Transverse colon (tissue), 4 donors: ENCODE results near the gene STX7. TPM values are rescaled to one million over a fixed set of nuclear protein-coding genes. Genes with fewer than 3 reads are reported as not detected.

Experiments
- DNase-seq: peaks from one replicate; pipeline ENCODE4 v3.0.0-alpha.2; 2019
- H3K27ac ChIP-seq, 4 donors: fragments of 200-600 bp; sonication (generic); 2 replicates each; pipeline ENCODE4 v1.5.1; 2016 to 2018; ENCODE audit warnings: inconsistent platforms in 4 of 4
- H3K27me3 ChIP-seq: fragments of 200-600 bp; sonication (generic); 2 replicates; pipeline ENCODE4 v1.5.1; 2017; ENCODE audit warnings: inconsistent platforms
- H3K36me3 ChIP-seq, 4 donors: fragments of 200-600 bp; sonication (generic); 2 replicates each; pipeline ENCODE4 v1.5.1; 2017 to 2019; ENCODE audit warnings: inconsistent platforms in 4 of 4
- H3K4me1 ChIP-seq, 4 donors: fragments of 200-600 bp; sonication (generic); 2 replicates each; pipeline ENCODE4 v1.5.1; 2017 to 2020; ENCODE audit warnings: inconsistent platforms in 4 of 4
- H3K4me3 ChIP-seq, 4 donors: fragments of 200-600 bp; sonication (generic); 1 replicate in 1 of 4; 2 replicates in 3 of 4; pipeline versions ENCODE4 v1.5.1 to v1.6.1; 2017 to 2019; ENCODE audit warnings: inconsistent platforms in 4 of 4
- H3K9me3 ChIP-seq, 2 donors: fragments of 200-600 bp; sonication (generic); 2 replicates each; pipeline ENCODE4 v1.5.1; 2017 to 2019; ENCODE audit warnings: inconsistent platforms in 2 of 2
- CTCF ChIP-seq, 5 experiments: fragments of 200-600 bp in 3 of 5; fragments of 450-650 bp in 2 of 5; sonication (generic) in 3 of 5; IDR thresholded peaks; 1 replicate in 2 of 5; 2 replicates in 3 of 5; pipeline ENCODE4 v1.5.1; 2016 to 2017; ENCODE audit warnings: antibody characterized with exemption in 5 of 5, inconsistent platforms in 3 of 5, mild to moderate bottlenecking in 2 of 5, moderate library complexity in 1 of 5
- EP300 ChIP-seq: sonication (generic); formaldehyde crosslinking; IDR thresholded peaks from one replicate; pipeline ENCODE4 v1.6.1; 2017; ENCODE audit warnings: antibody characterized with exemption, low read depth
- POLR2A ChIP-seq: fragments of 450-650 bp; IDR thresholded peaks from one replicate; pipeline ENCODE4 v1.6.1; 2016; ENCODE audit warnings: antibody characterized with exemption, mild to moderate bottlenecking, moderate library complexity
- POLR2AphosphoS5 ChIP-seq, 3 donors: sonication (generic); formaldehyde crosslinking; IDR thresholded peaks; one replicate each; pipeline ENCODE4 v1.6.1; 2016; ENCODE audit warnings: antibody characterized with exemption in 3 of 3
- WGBS, 2 donors: methylation state at CpG; one replicate each; pipeline ENCODE4 v1.1.5; 2018; ENCODE audit warnings: low coverage in 1 of 2; 5-methylcytosine and 5-hydroxymethylcytosine counted together
- in situ Hi-C, 4 donors: fragments of 200-750 bp; cut with MboI; loops; one replicate each; pipeline versions ENCODE4 v1.15.0 to v1.15.1; 2017; ENCODE audit warnings: low sequenced_read_pairs in 3 of 4, low pct_ligation_motif_present in 1 of 4, low pct_unique_long_range_greater_than_20kb in 1 of 4
- intact Hi-C: fragments of 100-400 bp; cut with DNase I; formaldehyde crosslinking; loops from one replicate; pipeline ENCODE4 v1.15.1; 2023; ENCODE audit warnings: low total_unique reads
- total RNA-seq, 4 donors: library from RNA; depleted of rRNA; stranded (reverse); fragments of >200 nt; gene quantifications; one replicate each; pipeline ENCODE4 v1.1.0, GENCODE V29; 2016

STX7 gene
- total RNA-seq, 4 donors from 2014 or later = 9.0 to 50.9 (median 40.8) TPM

DNA sequence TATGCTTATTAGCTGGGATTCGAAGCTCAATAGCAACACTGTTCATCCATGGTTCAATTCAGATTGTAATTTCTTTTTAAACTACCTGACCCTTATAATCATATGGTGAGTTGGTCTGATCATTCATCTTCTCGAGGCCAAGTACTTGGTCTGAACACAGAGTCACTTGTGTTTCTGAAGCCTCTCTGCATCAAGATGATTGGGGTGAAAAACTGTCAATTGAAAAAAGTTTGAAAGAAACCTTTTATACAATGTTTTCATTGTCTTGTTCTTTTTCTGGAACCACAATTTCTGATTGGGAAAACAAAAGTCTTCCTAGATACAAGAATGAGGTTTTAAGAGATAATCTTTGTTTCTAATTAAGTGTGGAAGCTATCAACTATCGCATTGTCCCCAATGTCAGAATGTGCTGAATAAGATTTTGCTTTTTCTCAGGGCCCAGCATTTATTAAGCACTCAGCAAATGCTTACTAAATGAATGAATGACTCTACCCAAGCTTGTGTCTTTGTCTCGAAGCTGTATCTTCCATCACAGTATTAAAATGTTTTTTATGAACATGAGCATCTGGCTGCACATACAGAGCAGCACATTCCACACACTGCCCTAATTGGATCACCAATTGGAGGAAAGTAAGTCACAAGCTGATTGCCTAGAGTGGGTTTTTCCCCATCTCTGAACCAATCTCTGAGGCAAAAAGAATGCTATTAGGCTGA is 66.6 kb downstream of the STX7 start:
- Histone ChIP-seq H3K9me3 (peaks cover 9 to 16% of the 10 kb centered on the region in 2 donors), H3K4me1 (no peaks in the 10 kb centered on the region), H3K4me3 (no peak overlapping the region), H3K27me3 (no peaks in the 10 kb centered on the region), H3K27ac (no peak overlapping the region), H3K36me3 (peaks cover 0 to 7% (median 3%) of the 10 kb centered on the region in 4 donors)
- in situ Hi-C loops (no loop called here), intact Hi-C loops (no loop called here)
- no peak for TF ChIP-seq POLR2A
- TF ChIP-seq EP300 = no peak
- TF ChIP-seq POLR2AphosphoS5 (IDR thresholded peaks at IDR 0.05) = no peak
- no peak for TF ChIP-seq CTCF (IDR thresholded peaks at IDR 0.05)
- no peak for DNase-seq
- WGBS, 2 donors = 75 to 89% methylated on average over 3 to 4 of the region's 4 CpGs

DNA sequence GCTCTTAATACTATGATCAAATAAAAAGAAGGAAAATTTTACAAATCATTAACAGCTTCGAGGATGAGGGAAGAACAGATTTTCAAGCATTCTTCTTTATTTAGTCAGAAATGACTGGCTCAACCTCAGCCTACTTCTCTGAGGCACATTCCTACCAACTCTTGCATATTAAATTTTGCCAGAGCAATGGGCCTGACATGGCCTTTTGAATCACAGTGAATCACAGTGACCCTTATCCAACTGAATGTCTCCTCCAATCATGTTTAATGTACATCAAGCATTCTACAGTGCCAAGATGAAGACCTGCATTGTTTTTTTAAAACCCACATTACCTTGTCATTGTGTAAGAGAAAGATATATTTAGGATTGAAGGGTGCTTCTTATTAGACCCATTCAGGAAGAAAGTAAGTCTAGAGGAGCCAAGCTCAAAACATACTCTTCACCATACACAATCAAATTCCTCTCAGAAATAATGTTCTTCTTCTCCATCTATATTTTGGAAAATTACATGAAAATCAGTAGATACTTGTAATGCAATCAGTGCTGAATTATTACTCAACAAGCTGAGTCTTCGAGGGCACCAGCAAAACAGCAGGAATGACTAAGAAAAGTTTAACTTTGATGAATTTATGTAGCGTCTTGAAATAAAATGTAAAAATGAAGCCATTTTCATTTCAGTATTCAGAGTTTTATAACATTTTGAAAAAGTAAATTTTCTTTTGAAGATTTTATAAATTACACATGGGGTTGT is 67.5 kb downstream of the STX7 start:
- DNase-seq = no peak
- H3K36me3 ChIP-seq = peaks cover 0 to 3% (median 0%) of the 10 kb centered on the region in 4 donors
- intact Hi-C loops = no loop called here
- H3K9me3 ChIP-seq = peaks cover 9 to 16% of the 10 kb centered on the region in 2 donors
- no peaks in the 10 kb centered on the region for H3K27me3 ChIP-seq
- no peak for TF ChIP-seq POLR2AphosphoS5 (IDR thresholded peaks at IDR 0.05)
- no peak for TF ChIP-seq CTCF (IDR thresholded peaks at IDR 0.05)
- no peak for TF ChIP-seq EP300
- TF ChIP-seq POLR2A = no peak
- no peaks in the 10 kb centered on the region for H3K4me1 ChIP-seq
- no peak overlapping the region for H3K4me3 ChIP-seq
- no peak overlapping the region for H3K27ac ChIP-seq
- in situ Hi-C loops = no loop called here
- 85 to 86% methylated on average over 2 to 3 of the region's 3 CpGs for WGBS, 2 donors

- Histone ChIP-seq H3K36me3 (no peaks in the 10 kb centered on the region), H3K4me3 (no peak overlapping the region), H3K9me3 (peaks cover 9 to 16% of the 10 kb centered on the region in 2 donors), H3K4me1 (no peaks in the 10 kb centered on the region), H3K27me3 (no peaks in the 10 kb centered on the region), H3K27ac (no peak overlapping the region)
- no peak for DNase-seq
- in situ Hi-C loops (no loop called here), intact Hi-C loops (no loop called here)
- no peak for TF ChIP-seq POLR2A
- TF ChIP-seq POLR2AphosphoS5 (IDR thresholded peaks at IDR 0.05) = no peak
- TF ChIP-seq EP300 = no peak
- no peak for TF ChIP-seq CTCF (IDR thresholded peaks at IDR 0.05)
Observed at GRCh38 chr6:132443206-132443605, 69.7 kb downstream of the STX7 start.

- no peak for DNase-seq
- WGBS, 2 donors = 81 to 89% methylated on average over 2 of the region's 2 CpGs
- intact Hi-C loops = no loop called here
- H3K9me3 ChIP-seq = no peaks in the 10 kb centered on the region
- H3K4me3 ChIP-seq = no peak overlapping the region
- H3K27ac ChIP-seq = no peak overlapping the region
- TF ChIP-seq CTCF (IDR thresholded peaks at IDR 0.05) (no peak), POLR2AphosphoS5 (IDR thresholded peaks at IDR 0.05) (no peak), EP300 (no peak), POLR2A (no peak)
- in situ Hi-C loops = no loop called here
- no peaks in the 10 kb centered on the region for H3K36me3 ChIP-seq
- H3K27me3 ChIP-seq = no peaks in the 10 kb centered on the region
- no peaks in the 10 kb centered on the region for H3K4me1 ChIP-seq
Observed at GRCh38 chr6:132430110-132430509, 82.8 kb downstream of the STX7 start.
